Neuronal stem cell (in vitro differentiated cells): ENCODE results near the gene PLRG1. TPM values are rescaled to one million over a fixed set of nuclear protein-coding genes. Genes with fewer than 3 reads are reported as not detected.

Experiments
- small RNA-seq: library from polyadenylated mRNA; stranded (forward); fragments of <200 nt; extraction: miRNeasy Mini kit (QIAGEN cat#:217004); gene quantifications from one replicate; pipeline ENCODE3, GENCODE V24; 2013; ENCODE audit not compliant: insufficient read depth

Gene PLRG1

Small RNA genes lying within 50 kb of the gene (small RNA-seq; reads per million reads assigned to genes)
- gene RNU6-1285P: not detected
